GM19463 (cell line): ENCODE measurements around the gene DCXR.

Experiments
- ATAC-seq: cut with Tn5 transposase; IDR thresholded peaks from one replicate; pipeline ENCODE4 v1.9.1; 2021; ENCODE audit warnings: mild to moderate bottlenecking, moderate library complexity; ENCODE audit not compliant: unreplicated experiment

DCXR gene

DNA sequence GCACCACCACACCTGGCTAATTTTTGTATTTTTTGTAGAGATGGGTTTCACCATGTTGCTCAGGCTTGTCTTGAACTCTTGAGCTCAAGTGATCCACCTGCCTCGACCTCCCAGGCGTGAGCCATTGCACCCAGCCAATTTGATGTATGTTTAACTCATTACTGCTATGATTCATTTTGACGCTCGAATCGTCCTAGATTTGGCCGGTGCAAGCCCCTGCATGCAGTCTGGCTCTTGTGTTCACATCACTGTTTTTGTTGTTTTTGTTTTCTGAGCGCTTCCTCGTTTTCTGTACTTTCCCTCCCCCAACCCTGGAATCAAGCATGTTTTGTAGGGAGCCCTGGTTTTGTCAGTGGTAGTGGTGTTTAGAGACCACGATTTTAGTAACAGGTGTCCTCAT is 35.9 kb upstream of the DCXR start:
- no peak for ATAC-seq

DNA sequence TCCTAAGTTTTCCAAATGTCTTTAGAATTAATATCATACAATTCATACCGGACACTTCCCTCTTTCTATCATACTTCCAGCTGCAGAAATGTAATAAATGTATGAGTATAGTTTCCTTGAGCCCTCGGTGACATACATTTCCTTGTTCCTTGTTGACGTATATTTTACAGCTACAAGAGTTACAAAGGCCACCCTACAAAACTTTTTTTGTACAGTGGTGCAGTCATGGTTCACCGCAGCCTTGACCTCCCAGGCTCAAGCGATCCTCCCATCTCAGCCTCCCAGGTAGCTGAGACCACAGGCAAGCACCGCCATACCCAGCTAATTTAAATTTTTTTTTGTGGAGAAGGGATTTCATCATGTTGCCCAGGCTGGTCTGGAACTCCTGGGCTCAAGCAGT is 35.3 kb upstream of the DCXR start:
- ATAC-seq, result no peak

DNA sequence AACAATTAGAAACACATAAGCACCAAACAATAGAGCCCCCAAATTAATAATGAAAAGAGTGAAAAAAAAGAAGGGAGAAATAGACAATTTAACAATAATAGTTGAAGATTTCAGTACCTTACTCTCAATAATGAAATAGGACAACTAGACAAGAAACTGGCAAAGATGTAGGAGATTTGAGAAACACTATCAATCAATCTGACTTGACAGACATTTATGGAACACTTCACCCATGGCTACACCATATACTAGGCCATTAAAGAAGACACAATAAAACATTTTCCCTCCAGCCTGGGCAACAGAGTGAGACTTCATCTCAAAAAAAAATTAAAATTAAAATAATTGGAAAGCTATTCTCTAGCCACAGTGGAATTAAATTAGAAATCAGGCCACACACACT is 33.1 kb upstream of the DCXR start:
- no peak for ATAC-seq

DNA sequence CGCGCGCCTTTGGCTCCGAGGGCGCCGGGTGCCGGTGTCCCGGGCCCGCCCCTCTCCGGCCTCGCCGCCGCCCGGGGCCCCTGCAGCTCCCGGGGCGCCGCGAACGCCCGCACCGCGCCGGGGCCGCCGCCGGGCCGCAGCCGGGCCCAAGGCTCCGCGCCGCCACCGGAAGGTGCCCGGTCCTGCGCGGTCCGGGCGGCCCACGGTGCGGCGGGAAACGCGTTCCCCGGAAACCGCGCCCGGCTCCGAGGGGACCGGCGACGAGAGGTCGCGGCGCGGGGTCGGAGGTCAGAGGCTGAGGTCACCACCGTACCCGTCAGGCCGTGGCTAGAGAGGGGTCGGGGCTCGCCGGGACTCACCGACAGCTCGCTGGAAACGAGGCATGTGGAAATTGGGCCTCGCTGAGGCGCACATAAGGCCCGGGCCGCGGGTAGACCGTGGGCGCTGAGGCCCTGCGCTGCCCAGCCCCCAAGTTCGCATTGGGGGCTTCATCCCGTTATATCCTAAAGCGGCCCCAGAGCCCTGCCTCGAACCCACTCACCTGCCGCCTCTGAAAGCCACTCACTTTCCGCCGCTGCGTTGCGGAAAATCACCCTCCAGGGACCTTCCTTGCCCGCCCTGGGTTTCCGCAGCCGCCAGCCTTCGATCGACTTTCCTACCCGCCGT is 28.3 kb upstream of the DCXR start, which contains the start of gene DUS1L:
DUS1L (minus strand) TSS at position 167 of the 666 bp plus-strand sequence. CDS start 745 bp downstream, outside the sequence.
- peak; percentile 61 for ATAC-seq

DNA sequence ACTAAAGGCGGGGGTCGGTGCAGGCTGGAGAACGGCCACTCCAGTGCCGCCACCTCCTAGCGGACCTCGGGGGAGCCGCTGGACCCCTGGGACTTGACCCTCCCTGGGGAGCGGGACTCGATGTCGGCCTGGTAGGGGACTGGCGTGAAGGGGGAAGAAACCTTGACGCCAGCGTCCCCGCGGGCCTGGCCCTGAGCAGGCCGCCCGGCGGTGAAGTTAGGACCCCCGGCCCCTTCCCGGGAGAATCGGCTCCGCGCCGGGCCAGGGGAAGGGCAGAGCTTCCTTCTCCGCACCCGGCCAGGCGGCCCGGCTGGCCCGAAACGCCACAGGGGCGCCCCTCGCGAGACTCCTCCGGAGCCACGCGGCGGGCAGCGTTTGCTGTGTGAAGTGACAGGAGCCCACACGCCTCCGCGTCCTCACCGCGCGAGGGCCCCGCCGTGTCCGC is 27.7 kb upstream of the DCXR start:
- peak; percentile 14 for ATAC-seq

DNA sequence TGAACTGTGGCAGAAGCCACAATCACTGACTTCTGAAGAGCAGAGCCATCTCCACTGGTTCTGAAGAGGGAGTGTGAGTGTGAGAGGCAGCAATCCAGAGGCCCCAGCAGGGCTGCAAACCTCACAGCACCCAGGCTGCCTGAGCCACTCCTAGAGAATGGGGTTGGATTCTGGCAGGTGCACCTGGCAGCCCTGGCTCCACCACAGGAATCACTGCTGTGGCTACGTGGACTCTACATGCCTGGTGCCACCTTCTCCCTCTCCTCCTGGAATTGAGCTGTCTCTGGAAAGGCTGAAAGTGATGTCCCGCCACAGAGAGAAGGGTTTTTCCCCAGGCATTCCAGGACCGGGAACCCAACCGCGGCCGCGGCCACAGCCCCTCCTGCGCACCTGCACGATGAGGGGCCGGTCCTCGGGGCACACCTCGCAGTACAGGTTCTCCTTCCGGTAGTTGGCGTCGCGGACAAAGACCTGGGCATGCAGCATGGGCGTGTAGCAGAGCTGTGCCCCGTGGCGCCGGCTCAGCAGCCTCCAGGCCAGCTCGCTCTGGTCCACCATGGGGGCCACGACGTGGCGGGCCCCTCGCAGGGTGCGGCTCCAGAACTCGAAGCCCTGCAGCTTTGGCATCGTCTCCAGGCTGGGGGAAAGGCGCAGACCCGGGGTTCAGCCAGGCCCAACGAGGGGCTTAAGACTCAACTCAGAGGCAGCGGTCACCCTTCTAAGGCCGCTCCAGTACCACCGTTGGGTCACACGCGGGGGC is 27.1 kb upstream of the DCXR start:
- no peak for ATAC-seq

DNA sequence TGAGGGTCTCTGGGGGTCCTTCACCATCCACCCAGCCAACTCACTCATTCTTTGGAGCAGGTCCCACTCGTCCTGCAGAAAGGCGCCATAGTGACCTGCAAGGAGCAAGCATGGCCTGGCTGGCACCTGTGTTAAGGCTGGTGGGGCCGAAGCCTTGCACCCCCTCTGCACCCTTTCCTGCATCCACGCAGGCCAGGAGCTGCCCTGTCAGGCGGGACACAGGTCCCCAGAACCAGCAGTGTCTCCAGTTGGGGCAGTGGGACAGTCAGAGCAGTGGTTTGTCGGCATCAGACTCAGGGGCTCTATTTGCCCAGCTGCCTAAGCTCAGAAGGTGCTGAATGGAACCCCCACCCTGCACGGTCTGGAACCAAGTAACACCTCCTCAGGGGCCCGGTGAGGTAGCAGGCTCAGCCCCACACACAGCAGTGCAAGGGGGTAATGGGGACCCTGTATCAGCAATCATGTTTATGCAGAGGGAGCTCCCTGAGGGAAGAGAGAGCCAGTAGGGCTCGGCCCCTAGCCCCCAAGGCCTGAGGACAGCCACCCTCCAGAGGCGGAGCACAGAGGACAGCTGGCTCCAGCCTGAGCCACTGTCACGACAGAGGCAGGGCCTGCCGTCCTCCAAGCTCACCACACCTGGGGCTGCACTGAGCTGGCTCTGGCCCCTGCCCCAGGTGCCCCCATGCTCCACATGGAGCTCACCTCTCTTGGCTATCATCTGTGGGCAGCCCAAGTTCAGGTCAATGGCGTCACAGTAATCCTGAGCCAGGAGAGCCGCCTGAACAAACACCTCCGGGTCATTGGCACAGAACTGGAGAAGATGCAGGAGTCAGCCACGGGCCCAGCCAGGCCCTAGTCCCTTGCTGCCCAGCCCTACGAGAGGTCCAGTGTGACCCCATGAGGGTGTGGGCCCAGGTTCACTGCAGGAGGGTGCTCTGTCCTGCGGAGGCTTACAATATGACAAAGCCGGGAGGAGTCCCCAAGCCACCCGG is 26.2 kb upstream of the DCXR start:
- ATAC-seq, result no peak

DNA sequence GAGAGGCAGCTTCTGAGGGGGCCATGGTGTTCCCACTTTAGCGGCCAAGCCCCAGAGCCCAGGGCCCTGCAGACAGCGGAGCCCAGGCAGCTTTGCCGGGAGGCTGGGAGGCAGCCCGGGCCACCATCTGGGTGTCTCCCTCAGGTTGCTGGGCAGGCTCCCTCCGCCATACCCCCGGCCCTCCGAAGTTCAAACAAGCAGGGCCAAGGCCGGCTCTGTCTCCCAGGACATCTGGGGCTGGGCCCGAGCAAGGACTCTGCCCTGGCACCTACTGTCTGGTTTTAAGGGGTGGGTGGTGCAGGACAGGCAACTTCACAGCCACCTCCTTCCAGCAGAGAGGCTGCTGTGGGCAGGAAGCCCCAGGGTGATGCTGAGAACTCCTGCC is 25.5 kb upstream of the DCXR start:
- no peak for ATAC-seq

DNA sequence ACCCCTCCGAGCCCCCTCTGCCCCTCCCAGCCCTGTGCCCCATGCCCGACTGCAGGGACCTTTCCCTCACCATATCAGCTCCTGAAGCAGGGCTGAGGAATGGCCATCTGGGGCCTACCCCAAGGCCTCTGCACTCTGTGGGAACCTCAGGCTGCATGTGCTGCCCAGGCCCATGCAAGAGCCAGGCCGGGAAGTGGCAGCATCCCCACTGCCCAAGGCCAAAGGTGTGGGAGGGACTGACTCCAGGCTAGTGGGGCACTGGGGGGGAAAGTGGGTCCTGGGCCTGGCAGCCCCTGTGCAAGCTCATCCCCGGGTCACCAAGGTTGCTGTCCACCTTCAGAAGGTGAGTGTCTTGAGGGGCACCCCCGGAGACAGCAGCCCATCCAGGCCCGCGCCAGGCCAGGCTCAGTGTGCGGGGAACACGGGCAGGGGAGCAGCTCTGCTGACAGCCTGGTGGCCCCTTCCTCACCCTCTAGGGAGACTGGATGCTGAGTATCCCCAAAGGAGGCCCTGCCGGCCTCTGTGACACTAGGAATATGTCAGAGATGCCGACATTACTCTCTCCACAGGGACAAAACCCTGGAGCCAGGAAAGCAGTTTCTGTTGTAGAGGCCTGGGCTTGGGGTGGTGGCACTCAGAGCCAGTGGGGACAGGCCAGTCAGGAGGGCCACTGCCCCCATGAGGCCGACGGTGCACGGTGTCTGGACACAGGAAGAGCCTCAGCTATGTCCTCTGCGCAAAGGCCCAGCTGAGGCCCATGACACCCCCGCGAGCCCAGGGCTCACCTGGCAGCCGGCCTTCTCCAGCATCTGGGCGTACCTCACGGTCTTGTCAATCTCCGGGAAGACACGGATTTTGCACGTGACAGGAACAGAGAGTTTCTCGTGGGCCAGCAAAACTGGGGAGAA is 24.8 kb upstream of the DCXR start:
- ATAC-seq, result no peak

DNA sequence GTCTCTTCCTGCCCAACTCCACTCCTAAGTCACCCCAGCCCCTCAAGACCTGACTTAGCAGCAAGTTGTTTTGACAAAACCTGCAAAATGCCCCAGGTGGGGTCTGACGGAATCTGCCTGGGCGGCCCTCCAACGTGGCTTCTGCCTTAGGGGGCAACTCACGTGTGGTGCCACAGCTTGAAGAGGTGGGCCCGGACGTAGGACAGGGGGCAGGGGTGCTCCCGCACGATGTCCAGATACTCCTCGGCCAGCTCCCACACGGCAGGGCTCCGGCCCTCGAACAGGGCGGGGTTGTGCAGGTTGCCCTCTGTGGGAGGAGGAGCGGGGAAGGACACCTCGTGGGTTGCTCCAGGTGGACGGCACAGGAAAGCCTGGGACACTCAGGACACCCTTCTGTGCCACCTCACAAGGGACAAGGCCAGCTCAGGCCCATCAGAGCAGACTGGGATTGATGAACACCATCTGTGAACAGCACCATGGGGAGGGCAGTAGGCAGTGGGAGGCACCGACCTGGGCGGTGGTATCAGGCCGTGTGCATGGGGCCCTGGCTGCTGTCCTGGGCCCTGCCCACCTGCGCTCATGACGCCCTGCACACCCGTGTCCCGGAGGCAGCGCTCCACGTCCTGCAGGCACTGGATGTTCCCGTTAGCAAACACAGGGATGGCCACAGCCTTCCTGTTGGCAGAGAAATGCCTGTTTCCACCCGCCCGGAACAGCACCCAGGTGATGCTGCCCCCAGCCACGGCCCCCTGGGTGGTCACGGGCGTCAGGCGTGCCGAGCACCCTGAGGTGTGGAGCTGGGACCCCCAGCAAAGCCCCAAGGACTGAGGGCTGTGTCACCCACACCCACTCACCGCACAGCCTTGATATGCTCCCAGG is 23.8 kb upstream of the DCXR start:
- no peak for ATAC-seq

DNA sequence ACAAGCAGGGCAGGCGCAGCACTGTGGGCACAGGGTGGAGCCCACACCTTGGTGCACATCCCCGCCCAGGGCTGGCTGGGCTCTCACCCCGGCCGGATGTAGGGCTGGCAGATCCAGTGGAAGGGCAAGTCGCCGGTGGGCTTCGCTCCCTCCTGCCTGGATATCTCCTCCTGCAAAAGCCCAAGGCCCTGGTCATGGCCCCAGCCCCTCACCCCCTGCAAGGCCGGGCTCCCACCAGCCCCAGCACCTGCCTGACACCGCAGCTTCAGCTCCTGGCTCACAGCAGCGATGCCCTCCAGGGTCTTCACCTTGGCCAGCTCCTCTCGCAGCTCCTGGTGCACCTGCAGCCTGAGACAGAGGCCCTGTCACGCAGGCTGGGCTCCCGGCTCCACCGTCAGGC is 23.1 kb upstream of the DCXR start:
- no peak for ATAC-seq

DNA sequence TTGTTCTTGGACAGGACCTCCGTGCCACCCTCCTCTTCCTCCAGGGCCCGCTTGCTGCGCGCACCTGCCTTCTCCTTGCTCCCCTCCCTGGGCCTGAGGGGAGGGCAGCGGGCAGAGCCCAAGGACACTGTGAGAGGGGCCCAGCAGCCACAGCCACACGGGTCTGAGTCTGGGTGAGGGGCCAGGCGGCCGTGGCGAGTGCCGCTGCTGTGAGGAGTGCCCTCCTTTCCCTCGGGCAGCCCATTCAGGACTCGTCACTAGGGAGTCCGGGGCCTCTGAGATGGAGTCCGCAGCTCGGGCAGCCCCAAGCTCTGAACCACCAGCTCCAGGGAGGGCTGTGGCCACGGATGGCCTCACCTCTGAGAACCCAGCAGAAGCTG is 22.5 kb upstream of the DCXR start:
- ATAC-seq, result no peak

DNA sequence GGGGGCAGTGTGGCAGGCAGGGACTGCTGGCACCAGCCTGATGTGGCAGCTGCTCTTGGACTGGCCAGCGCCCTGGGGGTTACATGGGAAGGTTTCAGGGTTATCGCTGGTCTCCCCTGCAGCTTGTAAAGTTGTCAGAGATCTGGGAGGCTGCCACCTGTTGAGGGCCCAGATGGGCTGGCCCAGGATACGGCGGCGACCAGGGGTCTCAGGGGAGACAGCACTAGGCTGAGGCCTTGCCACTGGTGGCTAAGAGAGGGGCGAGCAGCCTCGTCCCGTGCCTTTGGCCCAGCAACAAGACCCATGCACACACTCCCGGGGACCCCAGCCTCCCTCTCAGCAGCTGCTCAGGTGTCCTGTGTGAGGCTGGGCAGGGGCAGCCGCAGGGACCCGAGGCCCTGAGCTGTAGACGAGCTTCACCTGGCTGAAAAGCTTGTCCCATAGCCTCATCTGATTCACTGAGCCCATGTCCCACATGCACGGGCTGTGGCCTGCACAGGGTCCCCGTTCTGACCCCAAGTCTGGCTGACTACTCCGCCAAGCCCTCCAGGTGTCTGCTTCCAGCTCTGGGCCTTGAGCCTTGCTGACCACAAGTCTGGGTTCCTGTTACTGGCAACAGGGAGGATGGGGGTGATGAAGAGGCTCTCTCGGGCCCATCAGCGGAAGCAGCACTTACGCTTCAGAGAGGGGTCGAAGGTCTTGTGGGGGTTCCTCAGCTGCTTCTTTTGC is 21.9 kb upstream of the DCXR start:
- no peak for ATAC-seq

DNA sequence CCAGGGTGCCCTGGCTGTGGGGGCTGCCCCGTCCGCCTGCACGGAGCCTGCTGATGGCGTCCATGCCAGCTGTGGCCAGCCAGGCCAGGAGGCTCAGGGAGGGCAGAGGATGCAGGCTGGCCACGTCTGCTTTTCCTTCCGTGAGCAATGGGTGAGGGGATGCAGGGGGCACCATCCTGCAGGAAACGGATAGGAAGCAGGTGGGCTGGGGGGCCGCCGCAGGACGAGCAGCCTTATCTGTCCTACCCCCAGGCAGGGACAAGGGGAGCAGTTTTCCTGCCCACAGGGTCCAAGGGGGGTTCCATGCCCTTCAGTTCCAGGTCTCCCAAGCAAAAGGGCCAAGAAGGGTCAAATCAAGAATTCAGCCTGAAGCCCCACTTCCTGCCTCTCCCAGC is 21.4 kb upstream of the DCXR start:
- ATAC-seq, result no peak

DNA sequence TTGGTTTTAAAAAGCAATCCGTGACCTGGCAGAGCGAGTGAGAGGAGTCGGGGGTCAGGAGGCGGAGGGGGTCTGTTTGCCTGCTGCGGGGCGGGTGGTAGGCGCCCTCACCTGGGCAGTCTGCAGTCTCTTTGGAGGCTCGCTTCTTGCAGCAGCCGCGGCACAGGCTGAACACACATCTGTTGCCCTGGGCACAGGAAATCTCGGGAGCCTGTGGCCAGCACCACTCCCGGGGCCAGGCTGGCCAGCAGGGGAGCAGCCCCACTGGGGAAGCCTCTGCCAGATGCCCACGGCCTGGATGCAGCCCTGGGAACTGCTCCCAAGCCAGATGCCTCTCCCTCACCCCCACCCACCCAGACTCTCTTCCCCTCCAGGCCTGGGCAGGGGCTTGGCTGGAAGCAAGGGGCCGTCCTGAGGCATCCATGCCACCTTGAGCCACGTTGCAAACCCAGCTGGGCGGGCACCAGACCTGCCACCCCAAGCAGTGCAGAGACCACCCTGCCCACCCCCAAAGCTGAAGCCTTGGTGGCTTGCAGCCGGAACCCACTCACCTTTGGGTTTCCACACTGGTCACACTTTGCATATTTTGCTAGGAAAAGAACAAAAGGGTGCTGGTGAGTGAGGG is 20.8 kb upstream of the DCXR start:
- no peak for ATAC-seq

DNA sequence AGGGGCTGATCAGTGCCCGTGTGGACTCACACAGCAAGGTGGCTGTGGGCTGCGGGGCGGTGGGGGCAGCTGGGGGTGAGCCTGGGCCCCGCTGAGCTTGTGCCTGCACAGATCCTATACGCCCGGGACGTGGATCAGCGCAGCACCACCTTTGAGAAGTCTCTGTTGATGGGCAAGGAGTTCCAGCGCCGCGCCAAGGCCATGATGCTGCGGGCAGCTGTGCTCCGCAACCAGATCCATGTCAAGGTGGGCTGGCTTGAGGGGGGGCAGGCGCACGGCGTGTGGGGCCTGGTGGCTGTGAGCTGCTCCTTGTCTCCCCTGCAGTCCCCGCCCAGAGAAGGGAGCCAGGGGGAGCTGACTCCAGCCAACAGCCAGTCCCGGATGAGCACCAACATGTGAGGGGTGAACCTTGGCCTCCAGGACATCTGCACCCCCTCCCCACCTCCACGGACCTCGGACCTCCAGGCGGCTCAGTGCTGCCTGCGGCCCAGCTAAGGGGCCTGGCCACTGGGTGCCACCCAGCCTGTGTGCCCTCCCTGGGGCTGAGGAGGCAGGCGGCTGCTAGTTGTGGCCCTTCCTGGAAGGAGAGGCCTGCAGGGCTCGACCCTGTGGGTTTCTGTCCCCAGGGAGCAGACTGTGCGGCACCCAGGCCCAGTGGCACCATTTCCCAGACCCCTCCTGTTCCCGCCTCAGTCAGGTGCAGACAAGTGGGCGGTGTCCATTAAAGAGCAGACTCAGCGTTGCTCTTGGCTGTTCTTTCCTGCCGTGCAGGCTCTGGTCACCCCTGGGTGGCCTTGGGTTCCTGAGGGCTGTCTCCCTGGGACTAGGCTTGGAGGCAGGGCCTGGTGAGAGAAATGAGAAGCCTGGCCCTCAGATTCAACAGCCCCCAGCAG is 19.5 kb upstream of the DCXR start:
- ATAC-seq, result no peak
